ENCODE data around the gene MXRA7.

- no peak for TF ChIP-seq POLR2A (IDR thresholded peaks at IDR 0.05)
- TF ChIP-seq, protein P1, sequence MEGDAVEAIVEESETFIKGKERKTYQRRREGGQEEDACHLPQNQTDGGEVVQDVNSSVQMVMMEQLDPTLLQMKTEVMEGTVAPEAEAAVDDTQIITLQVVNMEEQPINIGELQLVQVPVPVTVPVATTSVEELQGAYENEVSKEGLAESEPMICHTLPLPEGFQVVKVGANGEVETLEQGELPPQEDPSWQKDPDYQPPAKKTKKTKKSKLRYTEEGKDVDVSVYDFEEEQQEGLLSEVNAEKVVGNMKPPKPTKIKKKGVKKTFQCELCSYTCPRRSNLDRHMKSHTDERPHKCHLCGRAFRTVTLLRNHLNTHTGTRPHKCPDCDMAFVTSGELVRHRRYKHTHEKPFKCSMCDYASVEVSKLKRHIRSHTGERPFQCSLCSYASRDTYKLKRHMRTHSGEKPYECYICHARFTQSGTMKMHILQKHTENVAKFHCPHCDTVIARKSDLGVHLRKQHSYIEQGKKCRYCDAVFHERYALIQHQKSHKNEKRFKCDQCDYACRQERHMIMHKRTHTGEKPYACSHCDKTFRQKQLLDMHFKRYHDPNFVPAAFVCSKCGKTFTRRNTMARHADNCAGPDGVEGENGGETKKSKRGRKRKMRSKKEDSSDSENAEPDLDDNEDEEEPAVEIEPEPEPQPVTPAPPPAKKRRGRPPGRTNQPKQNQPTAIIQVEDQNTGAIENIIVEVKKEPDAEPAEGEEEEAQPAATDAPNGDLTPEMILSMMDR (IDR thresholded peaks at IDR 0.05) = no peak
- no peak for TF ChIP-seq EP300 (IDR thresholded peaks at IDR 0.05)
These were observed 64.1 kb downstream of the MXRA7 start for GRCh38 chr17:76646712-76647111.
